ENCODE results near the gene UACA. TPM values are rescaled to one million over a fixed set of nuclear protein-coding genes. Genes with fewer than 3 reads are reported as not detected.
"Not testable (repeated sequence)": the region's sequence is repeated elsewhere in the genome, so short reads cannot be mapped to it uniquely, and the experiment has no call there.

The UACA gene, protein sequence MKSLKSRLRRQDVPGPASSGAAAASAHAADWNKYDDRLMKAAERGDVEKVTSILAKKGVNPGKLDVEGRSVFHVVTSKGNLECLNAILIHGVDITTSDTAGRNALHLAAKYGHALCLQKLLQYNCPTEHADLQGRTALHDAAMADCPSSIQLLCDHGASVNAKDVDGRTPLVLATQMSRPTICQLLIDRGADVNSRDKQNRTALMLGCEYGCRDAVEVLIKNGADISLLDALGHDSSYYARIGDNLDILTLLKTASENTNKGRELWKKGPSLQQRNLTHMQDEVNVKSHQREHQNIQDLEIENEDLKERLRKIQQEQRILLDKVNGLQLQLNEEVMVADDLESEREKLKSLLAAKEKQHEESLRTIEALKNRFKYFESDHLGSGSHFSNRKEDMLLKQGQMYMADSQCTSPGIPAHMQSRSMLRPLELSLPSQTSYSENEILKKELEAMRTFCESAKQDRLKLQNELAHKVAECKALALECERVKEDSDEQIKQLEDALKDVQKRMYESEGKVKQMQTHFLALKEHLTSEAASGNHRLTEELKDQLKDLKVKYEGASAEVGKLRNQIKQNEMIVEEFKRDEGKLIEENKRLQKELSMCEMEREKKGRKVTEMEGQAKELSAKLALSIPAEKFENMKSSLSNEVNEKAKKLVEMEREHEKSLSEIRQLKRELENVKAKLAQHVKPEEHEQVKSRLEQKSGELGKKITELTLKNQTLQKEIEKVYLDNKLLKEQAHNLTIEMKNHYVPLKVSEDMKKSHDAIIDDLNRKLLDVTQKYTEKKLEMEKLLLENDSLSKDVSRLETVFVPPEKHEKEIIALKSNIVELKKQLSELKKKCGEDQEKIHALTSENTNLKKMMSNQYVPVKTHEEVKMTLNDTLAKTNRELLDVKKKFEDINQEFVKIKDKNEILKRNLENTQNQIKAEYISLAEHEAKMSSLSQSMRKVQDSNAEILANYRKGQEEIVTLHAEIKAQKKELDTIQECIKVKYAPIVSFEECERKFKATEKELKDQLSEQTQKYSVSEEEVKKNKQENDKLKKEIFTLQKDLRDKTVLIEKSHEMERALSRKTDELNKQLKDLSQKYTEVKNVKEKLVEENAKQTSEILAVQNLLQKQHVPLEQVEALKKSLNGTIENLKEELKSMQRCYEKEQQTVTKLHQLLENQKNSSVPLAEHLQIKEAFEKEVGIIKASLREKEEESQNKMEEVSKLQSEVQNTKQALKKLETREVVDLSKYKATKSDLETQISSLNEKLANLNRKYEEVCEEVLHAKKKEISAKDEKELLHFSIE (N-terminal part only)
- 18.2 and 30.5 TPM in 2 replicates for total RNA-seq

DNA sequence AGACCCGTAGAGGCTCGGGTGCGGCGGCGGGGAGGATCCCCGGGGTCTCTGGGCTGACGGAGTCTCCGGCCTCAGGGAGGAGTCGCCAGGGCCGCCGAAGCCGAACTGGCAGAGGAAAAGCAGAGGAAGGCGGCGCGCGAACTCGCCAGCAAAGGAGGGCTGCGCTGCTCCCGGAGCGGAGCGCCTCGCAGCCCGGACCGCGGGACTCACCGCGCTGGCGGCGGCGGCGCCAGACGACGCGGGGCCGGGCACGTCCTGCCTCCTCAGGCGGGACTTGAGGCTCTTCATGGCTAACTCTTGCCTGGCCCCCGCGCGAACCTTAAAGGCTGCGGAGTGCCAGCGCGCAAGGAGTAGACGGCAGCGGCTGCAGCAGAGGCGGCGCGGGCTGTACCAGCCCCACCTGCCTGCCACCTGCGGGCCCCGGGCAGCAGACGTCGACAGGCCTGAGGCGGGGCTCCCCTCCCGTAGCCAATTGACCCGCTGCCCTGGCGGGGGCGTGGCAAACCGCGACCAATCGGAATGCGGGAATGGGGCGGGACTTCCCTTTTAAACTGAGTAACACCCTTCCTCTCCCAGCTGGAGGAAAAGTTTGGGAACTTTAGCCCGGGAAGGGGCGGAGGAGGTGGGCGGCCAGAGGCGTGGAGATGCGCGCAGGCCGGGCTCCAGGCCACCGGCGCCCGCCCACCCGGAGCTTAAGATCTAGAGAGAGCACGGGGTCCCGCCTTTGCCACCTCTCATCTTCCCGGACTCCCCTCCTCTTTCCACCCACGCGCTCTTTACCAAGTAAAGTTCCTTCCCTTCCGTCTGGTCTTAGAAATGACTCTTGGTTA lies at the start of gene UACA:
TSS of gene UACA (minus strand) at position 439 of the 830 bp plus-strand sequence. CDS start at position 288, 151 bp downstream.
- peak; percentile 91 for DNase-seq (ENCODE audit: low read depth)
- Histone ChIP-seq H3K4me3 (ENCODE audit: low read depth, low read length) (peak within 1 kb of the TSS; percentile 95), H3K36me3 (ENCODE audit: control insufficient read depth, insufficient read depth, low read length) (no peaks in the 10 kb centered on the region), H3K27me3 (ENCODE audit: control insufficient read depth, insufficient read depth, low read length) (no peaks in the 10 kb centered on the region)
- peak; percentile 55 for FAIRE-seq
- TF ChIP-seq, protein P1, sequence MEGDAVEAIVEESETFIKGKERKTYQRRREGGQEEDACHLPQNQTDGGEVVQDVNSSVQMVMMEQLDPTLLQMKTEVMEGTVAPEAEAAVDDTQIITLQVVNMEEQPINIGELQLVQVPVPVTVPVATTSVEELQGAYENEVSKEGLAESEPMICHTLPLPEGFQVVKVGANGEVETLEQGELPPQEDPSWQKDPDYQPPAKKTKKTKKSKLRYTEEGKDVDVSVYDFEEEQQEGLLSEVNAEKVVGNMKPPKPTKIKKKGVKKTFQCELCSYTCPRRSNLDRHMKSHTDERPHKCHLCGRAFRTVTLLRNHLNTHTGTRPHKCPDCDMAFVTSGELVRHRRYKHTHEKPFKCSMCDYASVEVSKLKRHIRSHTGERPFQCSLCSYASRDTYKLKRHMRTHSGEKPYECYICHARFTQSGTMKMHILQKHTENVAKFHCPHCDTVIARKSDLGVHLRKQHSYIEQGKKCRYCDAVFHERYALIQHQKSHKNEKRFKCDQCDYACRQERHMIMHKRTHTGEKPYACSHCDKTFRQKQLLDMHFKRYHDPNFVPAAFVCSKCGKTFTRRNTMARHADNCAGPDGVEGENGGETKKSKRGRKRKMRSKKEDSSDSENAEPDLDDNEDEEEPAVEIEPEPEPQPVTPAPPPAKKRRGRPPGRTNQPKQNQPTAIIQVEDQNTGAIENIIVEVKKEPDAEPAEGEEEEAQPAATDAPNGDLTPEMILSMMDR (IDR thresholded peaks at IDR 0.05; ENCODE audit: insufficient read depth, low read length, severe bottlenecking) = no peak

DNA sequence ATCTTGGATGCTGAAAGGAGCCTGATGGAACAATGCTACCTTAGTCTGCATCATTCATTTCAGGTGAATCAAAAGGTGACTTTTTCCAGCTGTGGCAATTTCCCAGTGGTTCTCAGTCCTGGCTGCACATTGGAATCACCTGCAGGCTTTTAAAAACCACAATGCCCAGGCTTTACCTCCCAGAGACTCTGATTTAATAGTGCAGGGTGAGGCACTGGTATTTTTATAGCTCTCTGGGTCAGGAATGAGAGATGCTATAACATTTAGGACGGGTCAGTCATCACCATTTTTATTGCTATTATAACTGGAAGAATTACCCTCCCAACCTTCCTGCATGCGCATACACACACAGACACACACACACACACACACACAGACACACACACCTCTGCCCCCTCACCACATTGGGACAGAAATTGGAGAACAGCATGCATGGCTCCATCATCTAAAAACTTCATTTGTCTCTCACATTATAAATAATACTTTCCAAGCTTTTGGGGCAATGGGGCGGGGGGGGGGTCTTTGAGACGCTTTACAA lies 49.5 kb upstream of the UACA start:
- DNase-seq (ENCODE audit: low read depth) (no peak), FAIRE-seq (no peak)
- H3K27me3 ChIP-seq (ENCODE audit: control insufficient read depth, insufficient read depth, low read length) = no peaks in the 10 kb centered on the region
- H3K36me3 ChIP-seq (ENCODE audit: control insufficient read depth, insufficient read depth, low read length) = no peaks in the 10 kb centered on the region
- no peak overlapping the region for H3K4me3 ChIP-seq (ENCODE audit: low read depth, low read length)
- TF ChIP-seq, protein P1 (IDR thresholded peaks at IDR 0.05; ENCODE audit: insufficient read depth, low read length, severe bottlenecking) = no peak

DNA sequence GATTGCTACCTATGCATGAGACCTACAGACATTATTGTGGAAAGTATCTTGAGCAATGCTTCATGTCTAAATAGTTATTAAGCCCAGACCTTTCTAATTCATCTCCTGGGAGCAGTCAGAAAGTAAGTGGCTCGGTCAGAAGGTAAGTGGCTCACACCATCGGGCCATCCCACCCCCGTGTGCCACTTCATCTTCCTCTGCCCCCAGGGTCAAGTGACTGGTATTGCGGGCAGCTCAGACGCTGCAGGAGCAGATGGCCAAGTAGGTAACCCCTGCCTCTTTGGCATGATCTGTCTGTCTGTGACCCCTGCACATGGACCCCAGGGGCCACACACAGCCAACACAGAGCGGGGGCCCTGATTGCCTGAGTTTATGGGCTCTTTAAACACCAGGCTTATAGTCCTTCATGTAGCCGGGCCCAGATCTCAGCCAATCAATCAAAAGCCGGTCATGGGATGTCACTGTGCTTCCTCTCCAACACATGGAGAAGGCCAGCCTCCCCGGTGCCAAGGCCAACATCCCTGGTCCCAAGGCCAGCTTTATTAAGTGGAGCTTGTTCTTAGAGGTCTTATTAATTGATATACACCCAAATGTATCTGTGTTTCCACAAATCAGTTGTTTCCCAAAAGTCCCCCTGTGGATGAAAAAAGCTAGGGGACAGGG lies 47.7 kb upstream of the UACA start:
- no peak overlapping the region for H3K4me3 ChIP-seq (ENCODE audit: low read depth, low read length)
- DNase-seq (ENCODE audit: low read depth) (no peak), FAIRE-seq (no peak)
- no peaks in the 10 kb centered on the region for H3K36me3 ChIP-seq (ENCODE audit: control insufficient read depth, insufficient read depth, low read length)
- H3K27me3 ChIP-seq (ENCODE audit: control insufficient read depth, insufficient read depth, low read length) = no peaks in the 10 kb centered on the region
- TF ChIP-seq, protein P1 (IDR thresholded peaks at IDR 0.05; ENCODE audit: insufficient read depth, low read length, severe bottlenecking) = no peak

DNA sequence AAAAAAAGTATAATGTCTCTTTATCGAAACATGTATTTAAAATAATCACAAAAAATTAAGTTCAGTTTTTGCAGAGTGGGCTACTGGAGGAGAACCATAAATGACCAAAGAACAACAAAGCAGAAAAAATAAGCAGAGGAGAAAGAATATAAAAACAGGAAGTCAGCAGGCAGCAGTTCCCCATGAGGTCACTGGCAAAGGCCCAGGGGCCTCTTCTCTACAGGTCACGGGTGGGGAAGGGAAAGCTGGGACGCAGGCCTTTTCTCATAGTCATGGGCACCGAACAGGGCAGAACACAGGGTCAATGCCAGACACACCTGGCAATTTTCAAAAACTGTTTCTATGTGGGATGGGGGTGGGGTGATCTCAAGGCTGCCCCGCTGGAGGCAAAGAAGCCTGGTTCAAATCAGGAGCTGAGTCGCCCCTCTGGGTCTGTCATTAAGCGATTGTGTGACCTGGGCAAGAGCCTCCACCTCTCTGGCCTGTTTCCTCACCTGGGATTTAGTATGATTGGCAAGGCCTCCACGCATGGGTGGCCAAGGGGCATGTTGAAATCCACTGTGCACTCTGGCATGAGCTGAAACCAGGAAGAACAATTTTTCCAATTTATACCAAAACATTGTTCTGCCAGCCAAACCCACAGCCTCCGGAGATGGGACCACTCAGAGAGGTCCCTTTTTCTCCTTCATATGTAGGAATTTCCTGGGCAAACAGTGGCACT lies 43.8 kb upstream of the UACA start:
- DNase-seq (ENCODE audit: low read depth) = no peak
- FAIRE-seq = no peak
- no peaks in the 10 kb centered on the region for H3K27me3 ChIP-seq (ENCODE audit: control insufficient read depth, insufficient read depth, low read length)

DNA sequence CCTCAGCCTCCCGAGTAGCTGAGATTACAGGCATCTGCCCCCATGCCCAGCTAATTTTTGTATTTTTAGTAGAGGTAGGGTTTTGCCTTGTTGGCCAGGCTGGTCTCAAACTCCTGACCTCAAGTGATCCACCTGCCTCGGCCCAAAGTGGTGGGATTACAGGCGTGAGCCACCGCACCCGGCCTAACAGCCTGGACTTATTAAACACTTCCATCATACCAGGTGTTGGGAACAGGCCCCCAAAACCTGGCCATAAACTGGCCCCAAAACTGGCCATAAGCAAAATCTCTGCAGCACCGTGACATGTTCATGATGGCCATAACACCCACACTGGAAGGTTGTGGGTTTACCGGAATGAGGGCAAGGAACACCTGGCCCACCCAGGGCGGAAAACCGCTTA lies 41.0 kb upstream of the UACA start:
- H3K27me3 ChIP-seq (ENCODE audit: control insufficient read depth, insufficient read depth, low read length); DNase-seq (ENCODE audit: low read depth); H3K36me3 ChIP-seq (ENCODE audit: control insufficient read depth, insufficient read depth, low read length); FAIRE-seq; H3K4me3 ChIP-seq (ENCODE audit: low read depth, low read length): not testable (repeated sequence)

More for the DNA sequence above, 43.8 kb upstream of the UACA start:
- TF ChIP-seq, protein P1 (IDR thresholded peaks at IDR 0.05; ENCODE audit: insufficient read depth, low read length, severe bottlenecking) = no peak
- H3K4me3 ChIP-seq (ENCODE audit: low read depth, low read length) = no peak overlapping the region
- H3K36me3 ChIP-seq (ENCODE audit: control insufficient read depth, insufficient read depth, low read length) = no peaks in the 10 kb centered on the region

All from bronchial epithelial cell (primary cell).